GM12801 (cell line): Measurements from ENCODE around the gene ORC4.

Experiments
- TF ChIP-seq, protein P1 (sequence below): IDR thresholded peaks from one replicate; pipeline ENCODE4 v1.5.1; 2011; ENCODE audit warnings: control low read depth; ENCODE audit not compliant: insufficient read length; ENCODE audit errors: extremely low read depth

Gene ORC4

GRCh38 chr2:147913701-147914480 lies 106.6 kb downstream of the ORC4 start:
- TF ChIP-seq, protein P1, sequence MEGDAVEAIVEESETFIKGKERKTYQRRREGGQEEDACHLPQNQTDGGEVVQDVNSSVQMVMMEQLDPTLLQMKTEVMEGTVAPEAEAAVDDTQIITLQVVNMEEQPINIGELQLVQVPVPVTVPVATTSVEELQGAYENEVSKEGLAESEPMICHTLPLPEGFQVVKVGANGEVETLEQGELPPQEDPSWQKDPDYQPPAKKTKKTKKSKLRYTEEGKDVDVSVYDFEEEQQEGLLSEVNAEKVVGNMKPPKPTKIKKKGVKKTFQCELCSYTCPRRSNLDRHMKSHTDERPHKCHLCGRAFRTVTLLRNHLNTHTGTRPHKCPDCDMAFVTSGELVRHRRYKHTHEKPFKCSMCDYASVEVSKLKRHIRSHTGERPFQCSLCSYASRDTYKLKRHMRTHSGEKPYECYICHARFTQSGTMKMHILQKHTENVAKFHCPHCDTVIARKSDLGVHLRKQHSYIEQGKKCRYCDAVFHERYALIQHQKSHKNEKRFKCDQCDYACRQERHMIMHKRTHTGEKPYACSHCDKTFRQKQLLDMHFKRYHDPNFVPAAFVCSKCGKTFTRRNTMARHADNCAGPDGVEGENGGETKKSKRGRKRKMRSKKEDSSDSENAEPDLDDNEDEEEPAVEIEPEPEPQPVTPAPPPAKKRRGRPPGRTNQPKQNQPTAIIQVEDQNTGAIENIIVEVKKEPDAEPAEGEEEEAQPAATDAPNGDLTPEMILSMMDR, result no peak

DNA sequence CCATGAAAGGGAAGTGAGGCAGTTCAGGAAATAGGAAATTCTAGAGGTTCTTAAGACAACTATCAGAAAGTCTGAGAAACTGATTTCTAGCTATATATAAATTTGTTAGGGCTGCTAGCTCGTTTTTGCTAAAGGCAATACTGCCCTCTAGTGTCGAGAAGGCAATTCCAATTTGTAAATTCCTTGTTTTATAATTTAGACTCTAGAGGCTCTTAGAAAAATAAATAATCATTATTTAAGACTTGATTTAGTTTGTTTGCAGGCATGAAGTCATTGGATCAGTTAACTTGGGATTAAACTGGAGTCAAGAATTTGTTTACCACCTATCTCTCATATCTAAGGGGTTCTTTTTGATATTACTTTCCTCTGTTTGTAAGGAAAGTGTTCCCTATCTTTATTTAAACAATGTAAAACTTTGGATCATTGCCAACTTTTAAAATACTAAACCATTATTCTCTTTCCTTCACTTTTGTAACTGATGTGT lies 109.5 kb downstream of the ORC4 start:
- TF ChIP-seq, protein P1, result no peak

DNA sequence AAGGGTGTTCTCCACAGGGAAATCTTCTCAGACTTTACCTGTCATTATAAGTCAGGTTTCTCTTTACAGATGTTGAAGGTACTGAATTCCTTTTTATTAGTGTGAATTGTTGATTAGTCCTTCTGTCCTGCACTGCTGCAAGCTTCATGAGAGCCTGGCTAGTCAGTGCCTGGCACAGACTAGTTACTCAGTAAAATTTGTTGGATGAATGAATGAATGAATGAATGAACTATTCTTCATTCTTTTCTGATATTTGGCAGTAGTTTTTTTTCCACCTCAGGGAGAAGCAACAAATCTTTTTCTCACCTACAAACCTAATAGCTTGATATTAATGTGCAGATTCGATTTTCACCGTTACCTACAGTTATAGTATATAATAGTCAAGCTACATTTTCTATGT lies 111.4 kb downstream of the ORC4 start:
- TF ChIP-seq, protein P1, result no peak

DNA sequence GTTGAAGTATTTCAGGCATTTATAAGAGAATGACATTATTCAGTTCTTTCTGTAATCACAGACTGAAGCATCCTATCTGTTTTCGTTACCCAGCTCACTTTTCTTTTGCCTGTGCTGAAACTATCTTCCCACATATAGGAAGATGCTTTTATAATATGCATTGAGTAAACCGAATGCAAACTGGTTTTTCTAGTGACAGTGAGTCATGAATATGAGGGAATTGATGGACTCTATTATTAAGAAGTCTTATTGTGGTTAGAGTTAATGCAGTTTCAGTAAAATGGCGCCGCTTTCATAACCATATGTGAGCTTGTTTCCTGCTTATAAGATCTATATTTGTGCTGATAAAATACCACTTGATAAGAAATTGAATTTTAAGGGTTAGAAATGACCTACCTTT lies 116.5 kb downstream of the ORC4 start:
- TF ChIP-seq, protein P1, result no peak

GRCh38 chr2:147888680-147889079 lies 131.9 kb downstream of the ORC4 start:
- TF ChIP-seq, protein P1, result no peak

- TF ChIP-seq, protein P1, result no peak
These were observed 134.4 kb downstream of the ORC4 start for GRCh38 chr2:147886136-147886535.

DNA sequence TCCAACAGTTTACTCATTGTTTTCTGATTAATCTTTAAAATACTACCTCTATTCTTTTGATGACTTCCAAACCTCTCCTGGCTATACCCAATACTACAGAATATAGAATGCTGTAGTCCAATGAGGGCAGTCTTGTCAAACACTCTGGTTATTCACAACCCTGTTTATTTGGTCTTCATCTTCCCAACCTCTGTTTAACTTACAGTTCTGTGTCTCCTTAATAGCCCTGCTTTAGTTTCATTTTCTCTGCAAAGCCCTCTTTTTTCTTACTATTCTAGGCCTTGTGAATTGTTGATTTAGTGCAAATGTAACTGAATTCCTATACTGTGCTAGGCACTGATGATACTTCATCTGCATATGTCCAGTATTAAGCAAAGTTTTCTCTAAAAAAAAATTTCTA lies 135.7 kb downstream of the ORC4 start:
- TF ChIP-seq, protein P1, result no peak

- TF ChIP-seq, protein P1, result no peak
These were observed 137.9 kb downstream of the ORC4 start for GRCh38 chr2:147882631-147883030.
